Activated T-cell treated with anti-CD3 and anti-CD28 coated beads, Interleukin-2, amount 50 U/mL, for 48 hours (primary cell): ENCODE data around the gene RP9.

Source experiments
- DNase-seq, 2 experiments: peaks; one replicate each; pipeline ENCODE4 v3.0.0-alpha.2; 2020

Gene RP9, protein sequence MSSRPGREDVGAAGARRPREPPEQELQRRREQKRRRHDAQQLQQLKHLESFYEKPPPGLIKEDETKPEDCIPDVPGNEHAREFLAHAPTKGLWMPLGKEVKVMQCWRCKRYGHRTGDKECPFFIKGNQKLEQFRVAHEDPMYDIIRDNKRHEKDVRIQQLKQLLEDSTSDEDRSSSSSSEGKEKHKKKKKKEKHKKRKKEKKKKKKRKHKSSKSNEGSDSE

DNA sequence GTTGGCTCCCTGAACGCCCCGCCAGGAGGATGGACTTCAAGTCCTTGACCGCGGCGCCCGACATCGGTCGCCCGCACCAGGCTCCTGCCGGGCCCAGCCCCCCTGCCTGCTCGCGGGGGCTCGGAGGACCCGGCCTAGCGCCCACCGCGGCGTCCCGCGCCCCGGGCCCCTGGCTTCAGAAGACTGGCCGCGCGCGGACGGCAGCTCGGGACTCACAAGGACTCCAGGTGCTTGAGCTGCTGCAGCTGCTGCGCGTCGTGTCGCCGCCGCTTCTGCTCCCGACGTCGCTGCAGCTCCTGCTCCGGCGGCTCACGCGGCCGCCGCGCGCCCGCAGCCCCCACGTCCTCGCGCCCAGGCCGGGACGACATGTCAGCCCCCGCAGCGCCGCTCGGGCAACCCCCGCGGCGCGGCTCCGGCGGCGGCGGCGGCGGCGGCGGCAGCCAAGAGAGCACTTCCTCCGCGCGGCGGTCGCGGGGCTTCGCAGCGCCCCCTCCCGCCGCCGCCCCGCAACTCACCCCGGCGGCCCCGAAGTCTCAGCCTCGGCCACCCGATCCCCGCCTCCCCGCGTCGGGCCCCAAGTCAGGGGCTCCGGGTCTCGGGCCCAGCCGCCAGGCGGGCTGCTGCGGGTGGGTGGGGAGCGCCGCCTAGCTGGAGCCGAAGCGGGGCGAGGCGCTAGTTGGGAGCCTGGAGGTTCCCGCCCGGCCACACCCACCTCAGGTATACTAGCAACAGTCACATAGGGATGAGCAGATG lies at the start of gene RP9:
Gene RP9, minus strand, starts transcription at position 400 of the 753 bp plus-strand sequence. Its CDS starts 32 bp downstream, at position 368.
- peak; percentile 83 to 88 for DNase-seq

GRCh38 chr7:33157781-33158180 lies 48.6 kb upstream of the RP9 start:
- DNase-seq = no peak

DNA sequence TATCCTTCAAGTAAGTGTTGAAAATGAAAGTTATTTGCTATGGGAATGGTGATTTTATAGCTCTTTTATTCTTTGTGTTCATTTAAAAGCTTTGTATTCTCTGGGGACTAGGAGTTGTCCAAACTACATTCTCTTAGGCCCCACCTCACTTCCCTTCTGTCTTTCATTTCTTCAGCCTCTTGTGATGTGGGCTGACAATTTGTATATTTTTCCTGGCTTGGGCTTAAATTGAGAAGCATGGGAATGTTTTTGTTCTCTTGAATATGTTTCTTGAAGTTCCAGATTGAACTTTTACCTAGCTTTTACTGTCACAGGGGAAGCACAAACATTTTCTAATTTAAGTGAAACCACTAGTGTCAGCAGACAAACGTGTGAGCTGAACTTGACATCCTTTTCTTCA lies 48.1 kb upstream of the RP9 start:
- DNase-seq = no peak

GRCh38 chr7:33156441-33156840 lies 47.2 kb upstream of the RP9 start:
- DNase-seq = no peak

GRCh38 chr7:33155811-33156210 lies 46.6 kb upstream of the RP9 start:
- DNase-seq = no peak

DNA sequence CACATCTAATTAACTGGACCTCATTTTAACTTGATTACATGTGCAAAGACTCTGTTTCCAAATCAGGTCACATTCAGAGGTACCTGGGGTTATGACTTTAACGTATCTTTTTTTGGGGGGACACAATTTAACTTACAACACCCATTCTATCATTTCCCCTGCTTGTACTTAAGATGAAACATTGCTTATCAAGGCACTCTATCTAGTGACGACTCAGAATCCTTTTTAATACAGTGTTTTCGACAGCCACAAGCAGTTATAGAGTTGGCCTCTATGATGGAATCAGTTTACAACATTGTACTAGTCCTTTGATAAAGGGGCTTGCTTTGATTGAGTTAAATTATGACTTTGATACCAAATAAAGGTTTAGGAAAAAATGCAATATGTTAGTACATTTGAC lies 42.9 kb upstream of the RP9 start:
- no peak for DNase-seq

DNA sequence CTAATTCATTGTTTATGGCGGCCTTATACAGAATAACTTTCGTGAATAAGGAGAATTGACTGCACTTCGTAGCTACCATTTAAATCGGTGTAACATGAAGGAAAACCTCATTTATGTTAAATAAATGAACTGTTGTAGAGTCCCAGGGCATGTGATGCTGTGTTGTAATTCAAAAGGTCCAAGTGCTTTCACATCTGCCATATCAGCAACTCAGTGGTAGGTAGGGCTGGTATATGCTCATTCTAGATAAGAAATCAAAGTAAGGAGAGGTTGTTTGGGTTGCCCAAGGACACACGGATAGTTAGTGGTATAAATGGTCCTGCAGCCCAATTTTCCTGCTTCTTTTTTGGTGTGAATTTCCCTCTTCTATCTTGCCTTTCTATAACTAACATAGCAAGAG lies 36.0 kb upstream of the RP9 start:
- no peak for DNase-seq

DNA sequence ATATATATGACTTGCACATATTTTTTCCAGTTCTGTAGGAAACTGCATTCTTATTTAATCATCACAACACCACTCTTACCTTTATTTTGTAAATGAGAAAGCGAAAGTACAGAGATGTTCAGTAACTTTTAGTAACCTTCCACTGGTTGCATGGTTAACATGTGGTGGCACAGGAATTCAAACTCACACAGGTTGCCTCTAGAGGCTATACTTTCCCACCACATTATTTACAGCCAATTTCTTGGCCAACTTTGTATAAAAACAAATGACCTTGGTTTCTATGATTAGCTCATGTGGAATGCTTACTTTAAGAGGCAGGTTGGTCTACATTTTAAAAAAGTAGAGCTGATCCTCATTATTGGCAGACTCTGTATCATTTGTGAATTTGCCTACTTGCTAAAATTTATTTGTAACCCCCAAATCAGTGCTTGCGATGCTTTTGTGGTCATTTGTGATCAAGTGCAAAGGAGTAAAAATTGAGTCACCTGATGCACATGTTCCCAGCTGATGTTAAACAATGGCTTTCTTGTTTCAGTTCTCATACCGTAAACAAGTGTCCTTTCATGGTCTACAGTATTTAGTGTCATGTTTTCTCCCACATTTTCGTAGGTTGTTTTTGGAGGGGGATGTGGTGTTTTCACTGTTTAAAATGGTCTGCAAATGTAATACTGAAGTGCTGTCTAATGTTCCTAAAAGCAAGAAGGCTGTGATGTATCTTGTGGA lies 35.0 kb upstream of the RP9 start:
- no peak for DNase-seq

GRCh38 chr7:33142585-33142984 lies 33.4 kb upstream of the RP9 start:
- no peak for DNase-seq

DNA sequence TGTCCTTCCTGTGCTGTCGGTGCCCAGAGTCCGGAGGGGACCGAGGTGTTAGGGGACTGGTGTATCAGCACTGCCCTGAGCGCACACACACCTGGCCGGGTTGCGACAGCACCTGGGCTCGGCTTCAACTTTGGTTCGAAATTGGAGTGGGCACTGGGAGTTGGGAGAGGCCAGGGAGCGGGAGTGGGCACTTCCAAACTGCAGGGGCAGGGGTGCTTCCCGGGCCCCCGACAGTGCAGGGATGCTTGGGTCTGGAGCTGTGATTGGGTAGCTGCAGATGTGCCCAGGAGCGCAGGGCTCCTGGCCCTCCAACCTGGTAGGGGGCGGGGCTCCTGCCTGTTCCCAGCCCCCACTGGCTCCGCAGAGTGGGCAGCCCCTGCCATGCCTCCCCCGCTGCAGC lies 27.9 kb upstream of the RP9 start:
- DNase-seq = no peak

- no peak for DNase-seq
Observed at GRCh38 chr7:33130184-33130583, 21.0 kb upstream of the RP9 start.

GRCh38 chr7:33129806-33130153 lies 20.6 kb upstream of the RP9 start:
- no peak for DNase-seq

- DNase-seq = peak; percentile 93 to 94
Observed at GRCh38 chr7:33128990-33129805, 20.0 kb upstream of the RP9 start, which contains the start of gene BBS9. BBS9 (plus strand) TSS chr7:33129564; CDS start chr7:33146253, 16,689 bp downstream.

DNA sequence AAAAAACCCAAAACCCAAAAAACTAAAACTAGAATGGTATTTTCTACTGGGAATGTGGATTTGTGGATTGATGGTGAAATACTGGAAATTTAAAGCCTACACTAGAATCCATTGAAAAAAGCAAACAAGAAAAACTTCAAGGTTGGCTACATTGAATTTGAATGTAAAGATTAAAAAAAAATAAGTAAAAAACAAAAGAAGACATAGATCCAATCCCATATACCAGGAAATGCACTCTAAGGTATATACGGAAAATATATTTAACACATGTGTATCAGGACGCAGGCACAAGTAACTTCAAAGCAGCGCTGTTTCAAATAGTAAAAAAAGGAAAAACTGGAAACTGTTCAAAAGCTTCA lies 19.4 kb upstream of the RP9 start:
- no peak for DNase-seq

GRCh38 chr7:33127085-33127484 lies 17.9 kb upstream of the RP9 start:
- DNase-seq = no peak

DNA sequence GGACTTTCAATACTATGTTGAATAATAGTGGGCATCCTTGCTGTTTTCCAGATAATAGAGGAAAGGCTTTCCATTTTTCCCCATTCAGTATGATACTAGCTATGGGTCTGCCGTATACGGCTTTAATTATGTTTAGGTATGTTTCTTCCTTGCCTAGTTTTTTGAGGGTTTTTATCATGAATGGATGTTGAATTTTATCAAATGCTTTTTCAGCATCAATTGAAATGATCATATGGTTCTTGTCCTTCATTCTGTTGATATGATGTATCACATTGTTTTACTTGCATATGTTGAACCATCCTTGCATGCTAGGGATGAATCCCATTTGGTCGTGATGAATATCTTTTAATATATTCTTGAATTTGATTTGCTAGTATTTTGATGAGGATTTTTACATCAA lies 9.2 kb upstream of the RP9 start:
- no peak for DNase-seq

GRCh38 chr7:33114976-33115375 lies 5.8 kb upstream of the RP9 start:
- no peak for DNase-seq

GRCh38 chr7:33111614-33112013 lies 2.4 kb upstream of the RP9 start:
- DNase-seq = no peak

DNA sequence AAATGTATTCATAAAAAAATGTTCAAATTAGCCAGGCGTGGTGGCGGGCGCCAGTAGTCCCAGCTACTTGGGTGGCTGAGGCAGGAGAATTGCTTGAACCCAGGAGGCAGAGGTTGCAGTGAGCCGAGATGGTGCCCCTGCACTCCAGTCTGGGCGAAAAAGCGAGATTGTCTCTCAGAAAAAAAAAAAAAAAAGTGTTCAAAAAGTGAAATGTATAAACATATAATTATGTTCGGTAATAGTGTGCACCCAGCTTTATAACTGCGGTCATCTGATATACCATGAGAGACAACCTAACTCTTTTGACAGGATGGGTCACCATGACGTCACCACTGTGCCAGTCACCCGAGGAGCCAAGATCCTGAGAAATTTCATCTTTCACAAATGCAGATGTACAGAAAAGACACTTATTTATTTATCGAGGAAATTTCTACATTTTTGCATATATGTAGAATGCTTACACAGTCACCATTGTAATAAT lies 594 bp upstream of the RP9 start:
- DNase-seq = no peak

GRCh38 chr7:33108554-33109004 lies 625 bp downstream of the RP9 start:
- peak; percentile 43 to 44 for DNase-seq

- DNase-seq = peak; percentile 26 to 38
Observed at GRCh38 chr7:33107136-33108066, 1.8 kb downstream of the RP9 start.

GRCh38 chr7:33101906-33102305 lies 7.3 kb downstream of the RP9 start:
- DNase-seq = no peak
